ENCODE results near the gene CRISPLD2. TPM values are rescaled to one million over a fixed set of nuclear protein-coding genes. Genes with fewer than 3 reads are reported as not detected.

CRISPLD2 gene
- total and polyA plus RNA-seq, 9 of the 15 experiments (the other 6 are each of a cell fraction or from before 2014, with no cell fraction given), result 0.03 to 0.24 (median 0.04) TPM; not detected in 4

DNA sequence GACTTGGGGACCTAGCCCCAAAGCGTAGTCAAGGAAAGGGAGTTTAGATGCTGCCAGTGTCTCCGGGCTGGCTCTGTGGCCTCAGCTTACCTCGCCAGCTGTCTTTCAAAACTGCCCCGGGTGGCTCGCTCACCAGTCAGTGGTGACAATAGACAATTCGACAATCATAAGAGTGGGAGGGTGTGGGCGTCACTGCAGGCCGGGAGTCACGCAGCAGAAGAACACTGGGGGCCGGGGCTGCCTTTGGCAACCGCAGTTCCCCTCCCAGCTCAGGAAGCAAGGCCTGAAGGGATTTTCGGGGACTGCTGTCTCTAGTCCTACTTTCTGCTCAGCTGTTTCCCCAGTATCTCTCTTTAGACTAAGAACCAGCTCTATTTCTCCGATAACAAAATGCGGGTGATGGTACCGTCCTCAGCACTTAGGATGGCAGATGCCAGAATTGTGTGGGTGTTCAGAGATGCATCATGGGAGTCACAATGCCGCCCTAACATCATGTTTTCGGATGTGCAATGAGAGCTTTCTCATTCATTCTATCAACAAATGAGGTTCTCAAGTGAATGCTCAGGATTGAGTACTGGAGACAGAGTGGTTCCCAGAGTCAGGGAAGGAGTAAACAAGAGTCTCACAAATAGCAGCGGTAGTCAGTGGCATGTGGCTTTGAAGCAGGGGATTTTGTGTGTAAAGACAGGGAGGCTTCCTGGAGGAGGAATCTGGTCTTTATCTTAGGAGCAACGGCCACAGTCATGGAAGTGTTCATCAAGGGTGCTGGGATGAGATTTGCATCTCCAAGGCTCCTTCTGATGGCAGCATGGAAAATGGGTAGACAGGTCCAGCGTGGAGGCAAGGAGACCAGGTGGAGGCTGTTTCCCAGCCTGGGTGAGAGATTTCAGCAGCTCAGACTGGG, 98.5 kb downstream of the CRISPLD2 start:
- H3K4me1 ChIP-seq (replicated peaks in 1 of 2; ENCODE audit: control insufficient read depth in 2 of 2, insufficient read depth in 2 of 2, low read length in 2 of 2), result peaks cover under 1 to 9% of the 10 kb centered on the region in 2 experiments; a peak in 4 of 5 replicates
- no peaks in the 10 kb centered on the region for H3K36me3 ChIP-seq (ENCODE audit: control insufficient read depth, insufficient read depth, low read length)
- ATAC-seq (no peak), DNase-seq (ENCODE audit: extremely low read depth in 1 of 4, low spot score in 3 of 4) (no peak), FAIRE-seq (no peak)
- H3K27me3 ChIP-seq (ENCODE audit: control insufficient read depth in 2 of 2, insufficient read depth in 2 of 2, low read length in 2 of 2), result peaks cover 51 to 69% of the 10 kb centered on the region in 2 experiments
- no peaks in the 10 kb centered on the region for H3K9me3 ChIP-seq (replicated peaks; ENCODE audit: control insufficient read depth, insufficient read depth, low read depth, low read length)
- no peak overlapping the region for H3K27ac ChIP-seq (ENCODE audit: extremely low read depth, low read depth, low read length)
- no peak overlapping the region for H2AFZ ChIP-seq (ENCODE audit: low read depth, low read length)
- ChIA-PET CTCF (ENCODE audit: low intra/inter-chr PET ratio) (no interaction called here), POLR2A (interaction anchor here (0.6 to 1.0 kb wide), 5 partner anchors 13 to 533 kb away, joined by 3 to 6 read pairs (median 3); no protein-coding TSS in a partner anchor)
- no peak overlapping the region for H3K4me2 ChIP-seq (ENCODE audit: insufficient read depth, low read length)
- H4K20me1 ChIP-seq (replicated peaks; ENCODE audit: control insufficient read depth, insufficient read depth, low read length), result peaks cover 4% of the 10 kb centered on the region; the same call in 1 of the 2 replicates
- no TSS peak for BruUV-seq (replicated peaks)
- intact Hi-C loops (cut with micrococcal nuclease) (no loop called here), in situ Hi-C loops (cut with MboI) (no loop called here)
- TF ChIP-seq FOXP1 (CRISPR knock-in tag; IDR thresholded peaks at IDR 0.05) (no peak), GTF2A2 (tag; IDR thresholded peaks at IDR 0.05) (no peak), ZFP36 (IDR thresholded peaks at IDR 0.05; ENCODE audit: low read depth, low read length, partially characterized antibody) (peak; percentile 92), EGR1 (conservative IDR thresholded peaks at IDR 0.05) (0 out of 2 replicates have a peak, but pooled peaks have one; percentile 37), DLX4 (CRISPR knock-in tag; IDR thresholded peaks at IDR 0.05) (no peak)
- H3K9ac ChIP-seq (ENCODE audit: insufficient read depth in 1 of 2, low read depth in 2 of 2, low read length in 2 of 2), result no peak overlapping the region; a peak in 1 of 4 replicates
- no peak overlapping the region for H3K4me3 ChIP-seq
- H3K79me2 ChIP-seq (ENCODE audit: control insufficient read depth, insufficient read depth, low read length), result no peaks in the 10 kb centered on the region
- 6% methylated on average over 20 of the region's 20 CpGs for WGBS (ENCODE audit: insufficient coverage, low coverage, missing lambda C conversion rate)
- no peaks in the 10 kb centered on the region for H3K9me1 ChIP-seq (ENCODE audit: control insufficient read depth, insufficient read depth, low read length)
